Neural cell (in vitro differentiated cells): ENCODE measurements around the gene NCK2. TPM values are rescaled to one million over a fixed set of nuclear protein-coding genes. Genes with fewer than 3 reads are reported as not detected.

ENCODE experiments used
- H2AFZ ChIP-seq: fragments of 200-600, 300-800 bp; sonication (generic), shearing (Covaris generic); 2 replicates; pipeline ENCODE4 v1.6.0; 2014; ENCODE audit warnings: low read depth, mild to moderate bottlenecking, antibody characterized with exemption, low read length, moderate library complexity
- H3F3A ChIP-seq: fragments of 200-600 bp; shearing (Covaris generic); 2 replicates; pipeline ENCODE4 v1.6.1; 2016; ENCODE audit warnings: mild to moderate bottlenecking, moderate library complexity, mixed read lengths, antibody characterized with exemption, low read length; ENCODE audit not compliant: insufficient read depth, poor library complexity, severe bottlenecking
- H3K27ac ChIP-seq: fragments of 200-600, 300-800 bp; sonication (generic), shearing (Covaris generic); 2 replicates; pipeline ENCODE4 v1.5.1; 2014; ENCODE audit warnings: mild to moderate bottlenecking, low read length, moderate library complexity
- H3K27me3 ChIP-seq: fragments of 300-800, 200-600 bp; sonication (generic), shearing (Covaris generic); 2 replicates; pipeline ENCODE4 v1.6.0; 2014; ENCODE audit warnings: mild to moderate bottlenecking, low read depth, low read length, moderate library complexity; ENCODE audit not compliant: insufficient read depth
- H3K36me3 ChIP-seq: fragments of 300-800, 200-600 bp; sonication (generic), shearing (Covaris generic); 2 replicates; pipeline ENCODE4 v1.5.1; 2014; ENCODE audit warnings: mild to moderate bottlenecking, antibody characterized with exemption, low read length, moderate library complexity; ENCODE audit not compliant: insufficient read depth
- H3K4me2 ChIP-seq: fragments of 300-800, 200-600 bp; sonication (generic), shearing (Covaris generic); 2 replicates; pipeline ENCODE4 v1.6.0; 2014; ENCODE audit warnings: mild to moderate bottlenecking, low read length
- H3K4me3 ChIP-seq: fragments of 300-800, 200-600 bp; sonication (generic), shearing (Covaris generic); 2 replicates; pipeline ENCODE4 v1.5.1; 2014; ENCODE audit warnings: mild to moderate bottlenecking, low read length, moderate library complexity
- H3K79me2 ChIP-seq: fragments of 200-600 bp; shearing (Covaris generic); replicated peaks from 2 replicates; pipeline ENCODE4 v1.6.0; 2014; ENCODE audit warnings: mild to moderate bottlenecking, low read length, moderate library complexity; ENCODE audit not compliant: insufficient read depth
- H3K9ac ChIP-seq: fragments of 300-800, 200-600 bp; sonication (generic), shearing (Covaris generic); 2 replicates; pipeline ENCODE4 v1.6.1; 2016; ENCODE audit warnings: mild to moderate bottlenecking, low read length, mixed read lengths
- H3K9me2 ChIP-seq: fragments of 200-600 bp; shearing (Covaris generic); 2 replicates; pipeline ENCODE4 v1.6.1; 2016; ENCODE audit warnings: mild to moderate bottlenecking, low read length, mixed read lengths; ENCODE audit not compliant: insufficient read depth
- H3K9me3 ChIP-seq: fragments of 200-600, 300-800 bp; sonication (generic), shearing (Covaris generic); 2 replicates; pipeline ENCODE4 v1.6.1; 2016; ENCODE audit warnings: mild to moderate bottlenecking, mixed run types, low read length, moderate library complexity, mixed read lengths
- H4K20me1 ChIP-seq: fragments of 200-600 bp; shearing (Covaris generic); 2 replicates; pipeline ENCODE4 v1.6.1; 2016; ENCODE audit warnings: mild to moderate bottlenecking, mixed run types; ENCODE audit not compliant: insufficient read depth
- EP300 ChIP-seq: fragments of 450-650 bp; conservative IDR thresholded peaks from 2 replicates; pipeline ENCODE4 v1.6.1; 2014; ENCODE audit warnings: antibody characterized with exemption, mild to moderate bottlenecking, moderate library complexity; ENCODE audit not compliant: poor library complexity, severe bottlenecking
- EZH2 ChIP-seq: fragments of 200-600, 300-800 bp; shearing (Covaris generic), sonication (generic); IDR thresholded peaks from 2 replicates; pipeline ENCODE4 v1.6.1; 2014; ENCODE audit warnings: antibody characterized with exemption, low read length, borderline replicate concordance, mild to moderate bottlenecking; ENCODE audit not compliant: insufficient read depth, poor library complexity, severe bottlenecking
- MXI1 ChIP-seq: fragments of 450-650 bp; conservative IDR thresholded peaks from 2 replicates; pipeline ENCODE4 v1.6.1; 2014; ENCODE audit warnings: antibody characterized with exemption, mild to moderate bottlenecking; ENCODE audit not compliant: poor library complexity, severe bottlenecking
- POLR2AphosphoS5 ChIP-seq: IDR thresholded peaks from 2 replicates; pipeline ENCODE4 v1.6.1; 2012
- RAD21 ChIP-seq: fragments of 450-650 bp; conservative IDR thresholded peaks from 2 replicates; pipeline ENCODE4 v1.6.1; 2014; ENCODE audit warnings: antibody characterized with exemption, mild to moderate bottlenecking, moderate library complexity
- REST ChIP-seq: IDR thresholded peaks from 2 replicates; pipeline ENCODE4 v1.6.1; 2012; ENCODE audit warnings: borderline replicate concordance
- SMC3 ChIP-seq: fragments of 450-650 bp; conservative IDR thresholded peaks from 2 replicates; pipeline ENCODE4 v1.6.1; 2014; ENCODE audit warnings: antibody characterized with exemption, mild to moderate bottlenecking, moderate library complexity; ENCODE audit not compliant: poor library complexity
- TAF1 ChIP-seq: IDR thresholded peaks from 2 replicates; pipeline ENCODE4 v1.6.1; 2012; ENCODE audit warnings: low read depth
- polyA plus RNA-seq: library from polyadenylated mRNA; depleted of rRNA; stranded (reverse); fragments of >200 nt; gene quantifications from 2 replicates; pipeline ENCODE4 v1.2.3, GENCODE V29; 2014
- TF ChIP-seq, protein P1 (sequence below): fragments of 450-650 bp; IDR thresholded peaks from 2 replicates; pipeline ENCODE4 v1.5.1; 2014; ENCODE audit warnings: antibody characterized with exemption, mild to moderate bottlenecking, moderate library complexity; ENCODE audit not compliant: poor library complexity, severe bottlenecking

Gene NCK2
- polyA plus RNA-seq, 1 donor from 2014 or later, result 49.4 TPM

DNA sequence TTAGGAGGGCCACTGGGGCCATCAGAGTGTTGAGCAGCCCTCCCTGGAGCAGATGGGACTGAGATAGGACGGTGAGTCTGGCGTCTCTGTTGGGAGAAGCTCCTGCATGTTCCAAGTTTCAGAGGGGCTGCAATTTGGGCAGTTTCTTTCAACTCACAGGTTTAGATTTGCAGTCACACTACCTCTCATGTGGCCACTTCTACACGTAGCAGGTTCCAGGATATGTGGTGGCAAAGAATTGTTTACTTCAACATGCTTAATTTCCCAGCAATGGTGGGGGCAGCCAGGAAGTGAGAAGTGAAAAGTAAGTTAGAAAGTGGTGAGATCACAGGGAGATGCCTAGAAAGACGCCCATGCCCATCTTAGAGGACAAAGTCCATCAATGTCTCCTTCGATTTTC is 9.3 kb downstream of the NCK2 start:
- no peak overlapping the region for H2AFZ ChIP-seq
- peaks cover 98% of the 10 kb centered on the region for H3K79me2 ChIP-seq
- H3K9me3 ChIP-seq, result no peaks in the 10 kb centered on the region
- H3K27me3 ChIP-seq, result no peaks in the 10 kb centered on the region
- H3F3A ChIP-seq, result no peaks in the 10 kb centered on the region
- no peak overlapping the region for H3K4me3 ChIP-seq
- H3K4me2 ChIP-seq, result no peak overlapping the region
- H3K9me2 ChIP-seq, result no peaks in the 10 kb centered on the region
- TF ChIP-seq EZH2 (no peak), EP300 (no peak), REST (no peak), POLR2AphosphoS5 (no peak), MXI1 (no peak), TAF1 (no peak)
- TF ChIP-seq, protein P1, sequence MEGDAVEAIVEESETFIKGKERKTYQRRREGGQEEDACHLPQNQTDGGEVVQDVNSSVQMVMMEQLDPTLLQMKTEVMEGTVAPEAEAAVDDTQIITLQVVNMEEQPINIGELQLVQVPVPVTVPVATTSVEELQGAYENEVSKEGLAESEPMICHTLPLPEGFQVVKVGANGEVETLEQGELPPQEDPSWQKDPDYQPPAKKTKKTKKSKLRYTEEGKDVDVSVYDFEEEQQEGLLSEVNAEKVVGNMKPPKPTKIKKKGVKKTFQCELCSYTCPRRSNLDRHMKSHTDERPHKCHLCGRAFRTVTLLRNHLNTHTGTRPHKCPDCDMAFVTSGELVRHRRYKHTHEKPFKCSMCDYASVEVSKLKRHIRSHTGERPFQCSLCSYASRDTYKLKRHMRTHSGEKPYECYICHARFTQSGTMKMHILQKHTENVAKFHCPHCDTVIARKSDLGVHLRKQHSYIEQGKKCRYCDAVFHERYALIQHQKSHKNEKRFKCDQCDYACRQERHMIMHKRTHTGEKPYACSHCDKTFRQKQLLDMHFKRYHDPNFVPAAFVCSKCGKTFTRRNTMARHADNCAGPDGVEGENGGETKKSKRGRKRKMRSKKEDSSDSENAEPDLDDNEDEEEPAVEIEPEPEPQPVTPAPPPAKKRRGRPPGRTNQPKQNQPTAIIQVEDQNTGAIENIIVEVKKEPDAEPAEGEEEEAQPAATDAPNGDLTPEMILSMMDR, result no peak
- H3K9ac ChIP-seq, result no peak overlapping the region
- H3K27ac ChIP-seq, result no peak overlapping the region
- peaks cover 5% of the 10 kb centered on the region for H4K20me1 ChIP-seq
- H3K36me3 ChIP-seq, result no peaks in the 10 kb centered on the region

DNA sequence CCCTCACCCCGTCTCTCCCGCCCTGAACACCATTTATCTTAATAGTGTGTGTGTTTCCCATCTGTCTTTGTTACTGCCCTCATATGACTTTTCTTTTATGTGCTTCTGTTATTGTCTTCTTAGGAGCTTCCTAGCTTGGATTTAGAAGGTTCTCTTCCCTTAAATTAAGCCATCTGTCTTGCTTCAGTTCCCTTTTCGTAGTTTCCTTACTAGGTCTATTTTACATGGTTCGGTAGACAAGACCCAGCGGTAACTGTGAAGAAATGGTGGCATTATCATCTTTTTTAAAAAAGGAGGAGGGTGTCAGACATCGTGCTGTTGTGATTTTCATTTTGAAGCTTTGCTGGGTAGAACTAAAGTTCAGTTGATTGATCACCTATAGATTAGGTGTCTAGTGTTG is 10.3 kb downstream of the NCK2 start:
- Histone ChIP-seq H4K20me1 (peaks cover 5% of the 10 kb centered on the region), H2AFZ (no peak overlapping the region)

More for the DNA sequence above, 10.3 kb downstream of the NCK2 start:
- H3K4me2 ChIP-seq, result no peak overlapping the region
- H3K4me3 ChIP-seq, result no peak overlapping the region
- H3K9me2 ChIP-seq, result no peaks in the 10 kb centered on the region
- no peak for TF ChIP-seq REST
- no peak for TF ChIP-seq TAF1
- TF ChIP-seq EP300, result no peak
- no peak for TF ChIP-seq EZH2
- TF ChIP-seq MXI1, result no peak
- no peak for TF ChIP-seq POLR2AphosphoS5
- TF ChIP-seq, protein P1, result no peak
- TF ChIP-seq RAD21, result no peak
- TF ChIP-seq SMC3, result no peak
- H3K27me3 ChIP-seq, result no peaks in the 10 kb centered on the region
- H3K9ac ChIP-seq, result no peak overlapping the region
- H3F3A ChIP-seq, result no peaks in the 10 kb centered on the region
- H3K36me3 ChIP-seq, result no peaks in the 10 kb centered on the region
- no peaks in the 10 kb centered on the region for H3K9me3 ChIP-seq
- H3K27ac ChIP-seq, result no peak overlapping the region
- peaks cover 98% of the 10 kb centered on the region for H3K79me2 ChIP-seq
